ENCODE results near the gene TMEM240.
A peak's percentile ranks its signal among the peaks of the same experiment; 100 is the strongest.
"Not testable (repeated sequence)": the region's sequence is repeated elsewhere in the genome, so short reads cannot be mapped to it uniquely, and the experiment has no call there.

TMEM240 gene

GRCh38 chr1:1523226-1523625, 17.2 kb downstream of the TMEM240 start:
- DNase-seq, result not testable (repeated sequence)

GRCh38 chr1:1522536-1522935, 17.9 kb downstream of the TMEM240 start:
- DNase-seq, result not testable (repeated sequence)

- DNase-seq, result no peak
These were observed 19.1 kb downstream of the TMEM240 start for GRCh38 chr1:1521331-1521730.

GRCh38 chr1:1519805-1520505, 20.5 kb downstream of the TMEM240 start:
- not testable (repeated sequence) for DNase-seq

GRCh38 chr1:1518621-1519007, 21.8 kb downstream of the TMEM240 start:
- not testable (repeated sequence) for DNase-seq

GRCh38 chr1:1517973-1518620, 22.3 kb downstream of the TMEM240 start:
- no peak for DNase-seq

GRCh38 chr1:1516923-1517322, 23.5 kb downstream of the TMEM240 start:
- not testable (repeated sequence) for DNase-seq

GRCh38 chr1:1514376-1514775, 26.0 kb downstream of the TMEM240 start:
- DNase-seq, result not testable (repeated sequence)

- not testable (repeated sequence) for DNase-seq
These were observed 26.7 kb downstream of the TMEM240 start for GRCh38 chr1:1513675-1514074.

GRCh38 chr1:1512425-1512824, 28.0 kb downstream of the TMEM240 start:
- not testable (repeated sequence) for DNase-seq

- peak; percentile 46 for DNase-seq
These were observed 28.7 kb downstream of the TMEM240 start, which contains the start of gene ATAD3A for GRCh38 chr1:1511533-1512285. TSS of gene ATAD3A (plus strand) at chr1:1512162. CDS start at chr1:1512269, 107 bp downstream.

GRCh38 chr1:1510912-1511532, 29.4 kb downstream of the TMEM240 start:
- no peak for DNase-seq

GRCh38 chr1:1509465-1509850, 31.0 kb downstream of the TMEM240 start:
- DNase-seq, result not testable (repeated sequence)

GRCh38 chr1:1508775-1509464, 31.5 kb downstream of the TMEM240 start:
- not testable (repeated sequence) for DNase-seq

GRCh38 chr1:1507305-1507704, 33.1 kb downstream of the TMEM240 start:
- DNase-seq, result no peak

GRCh38 chr1:1505801-1506200, 34.6 kb downstream of the TMEM240 start:
- not testable (repeated sequence) for DNase-seq

- not testable (repeated sequence) for DNase-seq
These were observed 35.0 kb downstream of the TMEM240 start for GRCh38 chr1:1505366-1505798.

- not testable (repeated sequence) for DNase-seq
These were observed 35.6 kb downstream of the TMEM240 start for GRCh38 chr1:1504777-1505365.

- DNase-seq, result not testable (repeated sequence)
These were observed 44.9 kb downstream of the TMEM240 start for GRCh38 chr1:1495461-1495975.

- not testable (repeated sequence) for DNase-seq
These were observed 46.1 kb downstream of the TMEM240 start for GRCh38 chr1:1494311-1494710.

GRCh38 chr1:1491601-1492000, 48.8 kb downstream of the TMEM240 start:
- DNase-seq, result no peak
